ENCODE data around the gene HPCAL1.

DNA sequence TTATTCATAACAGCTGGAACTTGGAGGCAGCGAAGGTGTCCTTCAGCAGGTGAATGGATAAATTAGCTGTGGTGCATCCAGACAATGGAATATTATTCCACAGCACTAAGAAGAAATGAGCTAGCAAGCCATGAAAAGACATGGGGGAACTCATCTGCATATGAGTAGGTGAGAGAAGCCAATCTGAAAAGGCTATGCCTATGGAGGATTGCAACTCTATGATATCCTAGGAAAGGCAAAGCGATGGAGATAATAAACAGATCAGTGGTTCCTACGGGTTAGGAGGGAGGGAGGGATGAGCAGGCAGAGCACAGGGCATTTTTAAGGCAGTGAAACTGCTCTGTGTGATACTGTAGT, 79.3 kb downstream of the HPCAL1 start:
- TF ChIP-seq, protein P1, sequence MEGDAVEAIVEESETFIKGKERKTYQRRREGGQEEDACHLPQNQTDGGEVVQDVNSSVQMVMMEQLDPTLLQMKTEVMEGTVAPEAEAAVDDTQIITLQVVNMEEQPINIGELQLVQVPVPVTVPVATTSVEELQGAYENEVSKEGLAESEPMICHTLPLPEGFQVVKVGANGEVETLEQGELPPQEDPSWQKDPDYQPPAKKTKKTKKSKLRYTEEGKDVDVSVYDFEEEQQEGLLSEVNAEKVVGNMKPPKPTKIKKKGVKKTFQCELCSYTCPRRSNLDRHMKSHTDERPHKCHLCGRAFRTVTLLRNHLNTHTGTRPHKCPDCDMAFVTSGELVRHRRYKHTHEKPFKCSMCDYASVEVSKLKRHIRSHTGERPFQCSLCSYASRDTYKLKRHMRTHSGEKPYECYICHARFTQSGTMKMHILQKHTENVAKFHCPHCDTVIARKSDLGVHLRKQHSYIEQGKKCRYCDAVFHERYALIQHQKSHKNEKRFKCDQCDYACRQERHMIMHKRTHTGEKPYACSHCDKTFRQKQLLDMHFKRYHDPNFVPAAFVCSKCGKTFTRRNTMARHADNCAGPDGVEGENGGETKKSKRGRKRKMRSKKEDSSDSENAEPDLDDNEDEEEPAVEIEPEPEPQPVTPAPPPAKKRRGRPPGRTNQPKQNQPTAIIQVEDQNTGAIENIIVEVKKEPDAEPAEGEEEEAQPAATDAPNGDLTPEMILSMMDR (conservative IDR thresholded peaks at IDR 0.05; ENCODE audit: low read depth in 2 of 2): no peak
- TF ChIP-seq POLR2AphosphoS5 (IDR thresholded peaks at IDR 0.05; ENCODE audit: low read depth): no peak
- no peak for TF ChIP-seq EZH2 (IDR thresholded peaks at IDR 0.05; ENCODE audit: low read depth, unreplicated experiment)
- TF ChIP-seq EZH2phosphoT487 (IDR thresholded peaks at IDR 0.05; ENCODE audit: unreplicated experiment): no peak

Measured in GM23338 (cell line).